Effector CD8-positive, alpha-beta T cell (primary cell): ENCODE results near the gene MED12L.

Experiments used
- DNase-seq: peaks from one replicate; lab custom pipeline; 2025; lab: John Stamatoyannopoulos, UW

The MED12L gene

DNA sequence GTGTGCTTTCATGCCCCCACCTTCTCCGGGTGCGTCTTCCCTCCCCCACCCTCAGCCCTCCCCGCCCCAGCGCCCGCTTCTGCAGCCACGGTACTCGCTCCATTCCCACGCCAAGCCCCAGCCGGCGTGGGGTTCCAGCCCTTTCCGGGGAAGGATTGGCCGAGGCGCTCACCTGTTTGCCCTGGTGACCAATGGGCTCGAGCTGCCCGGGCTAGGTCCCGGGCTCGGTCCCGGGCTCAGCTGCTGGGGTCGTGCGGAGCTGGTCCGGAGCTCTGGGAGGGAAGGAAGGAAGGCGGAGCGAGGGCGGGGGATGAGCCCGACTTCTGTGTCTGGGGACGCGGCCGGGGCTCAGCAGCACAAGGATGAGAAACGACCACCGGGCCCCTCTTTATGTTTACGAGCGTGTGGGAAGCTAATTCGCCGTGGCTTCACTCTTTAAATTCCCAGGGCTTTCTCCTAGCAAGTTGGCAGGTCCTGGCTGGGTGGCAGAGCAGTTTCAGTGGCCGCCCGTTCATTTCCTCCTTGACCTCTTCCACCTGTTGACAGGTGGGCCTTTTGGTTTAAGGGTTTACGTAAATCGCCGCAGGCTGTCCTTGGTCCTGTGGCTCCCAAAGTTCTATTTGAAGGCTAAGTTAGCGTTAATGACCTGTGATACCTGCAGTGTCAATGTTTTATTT lies 375.4 kb downstream of the MED12L start, which contains the start of gene IGSF10:
IGSF10 (minus strand) TSS at position 288 of the 677 bp plus-strand sequence. CDS start 2,352 bp downstream, outside the sequence.
- DNase-seq = no peak

DNA sequence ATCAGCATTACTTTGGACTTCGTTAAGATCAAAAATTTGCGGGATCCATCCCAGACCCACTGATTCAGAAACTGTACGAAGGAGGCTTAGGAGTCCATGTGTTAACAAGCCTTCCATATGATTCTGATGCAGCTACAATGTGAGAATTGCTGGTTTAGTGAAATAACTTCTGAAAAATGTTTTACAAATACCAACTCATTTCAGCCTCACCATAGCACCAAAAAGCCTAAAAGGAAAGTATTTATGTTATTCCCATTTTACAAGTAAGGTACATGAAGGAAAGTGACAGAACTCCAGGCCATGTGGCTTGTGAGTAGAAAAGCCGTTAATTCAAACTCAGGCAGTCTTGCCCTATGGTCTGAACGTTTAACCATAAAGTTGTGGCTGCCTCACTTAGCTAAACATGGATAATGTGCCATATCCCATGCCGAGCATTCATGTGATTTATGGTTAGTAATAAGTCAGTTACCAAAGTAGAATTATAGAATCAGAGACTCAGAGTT lies 376.9 kb downstream of the MED12L start:
- DNase-seq = no peak

DNA sequence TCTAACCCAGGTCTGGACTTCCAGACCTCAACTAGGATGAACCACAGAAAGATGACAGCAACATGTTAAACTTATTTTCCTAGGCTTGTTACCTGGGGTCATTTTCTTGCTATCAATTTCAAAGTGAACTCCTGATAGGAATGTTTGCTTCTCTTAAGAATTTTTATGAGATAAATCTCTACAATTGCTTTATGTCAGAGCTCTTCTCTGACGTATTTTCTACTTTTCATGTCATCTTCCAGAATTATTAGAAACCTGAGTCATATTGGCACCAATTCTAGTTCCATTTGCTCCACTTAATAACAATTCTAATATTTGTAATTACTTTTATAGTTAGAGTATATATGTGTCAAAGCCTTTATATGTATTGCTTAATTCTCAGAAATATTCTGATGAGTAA lies 377.5 kb downstream of the MED12L start:
- no peak for DNase-seq

DNA sequence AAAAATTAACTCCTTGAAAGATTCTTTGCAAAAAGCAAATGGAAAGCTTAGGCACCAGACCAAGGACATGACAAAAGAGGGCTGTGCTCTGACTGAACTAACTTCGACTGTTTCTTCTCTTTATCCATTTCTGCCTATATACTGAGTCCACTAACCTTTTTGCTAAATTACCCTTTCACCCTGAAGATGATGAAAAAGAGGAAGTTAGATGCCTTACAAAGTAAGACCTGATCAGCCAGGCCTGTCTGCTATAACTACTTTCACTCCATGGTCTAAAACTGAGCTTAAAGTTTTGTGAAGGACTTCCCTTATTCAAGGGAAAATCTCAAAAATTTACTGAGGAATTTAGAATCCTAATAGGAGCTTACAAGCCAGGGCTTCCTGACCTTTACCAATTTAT lies 381.6 kb downstream of the MED12L start:
- no peak for DNase-seq

DNA sequence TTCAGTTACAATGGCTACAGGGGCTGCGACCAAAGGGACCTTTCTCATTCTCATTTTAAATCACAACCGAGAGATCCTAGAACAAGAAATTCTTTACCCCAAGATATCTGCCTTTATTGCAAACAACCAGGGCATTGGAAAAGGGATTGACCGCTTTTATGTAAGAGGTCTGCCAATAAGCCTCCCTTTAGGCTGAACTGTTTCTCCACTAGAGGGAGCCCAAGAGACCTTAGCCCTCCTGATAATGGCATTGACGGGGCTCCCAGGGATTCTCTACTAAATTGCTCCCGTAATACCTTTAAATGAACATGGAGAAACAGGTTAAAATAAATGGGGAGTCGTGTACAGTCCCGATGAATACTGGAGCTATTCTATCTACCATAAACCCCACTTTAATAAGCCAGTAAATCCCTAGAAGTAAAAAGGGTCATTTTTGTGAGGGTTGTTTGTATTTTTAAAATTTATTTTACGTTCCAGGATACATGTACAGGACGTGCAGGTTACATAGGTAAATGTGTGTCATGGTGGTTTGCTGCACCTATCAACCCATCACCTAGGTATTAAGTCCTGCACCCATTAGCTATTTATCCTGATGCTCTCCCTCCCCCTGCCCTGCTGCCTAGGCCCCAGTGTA lies 382.9 kb downstream of the MED12L start:
- peak; percentile 7 for DNase-seq

DNA sequence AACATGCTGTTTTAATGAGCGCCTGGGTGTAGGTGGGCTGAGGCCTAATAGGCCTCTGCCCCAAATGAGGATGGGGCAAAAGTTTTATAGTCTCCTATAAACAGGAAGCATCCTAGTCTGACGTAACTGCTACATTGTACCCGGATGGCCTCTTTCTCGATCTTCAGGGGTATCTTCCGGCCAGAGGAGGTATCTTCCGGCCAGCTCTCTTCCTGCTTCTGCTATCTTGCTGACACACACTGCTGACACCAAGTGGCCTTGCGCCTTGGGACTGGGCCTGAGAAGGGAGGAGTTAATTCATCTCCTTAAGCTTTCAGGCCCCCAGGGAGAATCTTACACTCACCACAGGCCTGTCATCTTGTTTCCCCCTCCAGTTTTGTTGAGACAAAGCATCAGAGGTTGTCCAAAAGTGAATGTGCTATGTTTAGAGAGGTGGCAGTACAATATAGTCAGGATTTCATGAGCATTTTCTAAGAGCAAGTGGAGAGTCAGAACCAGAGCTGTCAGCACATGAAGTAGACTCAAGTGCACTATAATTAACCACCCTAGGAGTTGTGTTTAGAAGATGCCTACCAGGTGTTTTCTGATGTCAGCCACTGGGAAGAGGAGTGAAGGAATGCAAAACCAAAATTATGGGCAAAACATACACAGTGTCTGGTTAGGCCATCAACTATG lies 391.0 kb downstream of the MED12L start:
- no peak for DNase-seq

DNA sequence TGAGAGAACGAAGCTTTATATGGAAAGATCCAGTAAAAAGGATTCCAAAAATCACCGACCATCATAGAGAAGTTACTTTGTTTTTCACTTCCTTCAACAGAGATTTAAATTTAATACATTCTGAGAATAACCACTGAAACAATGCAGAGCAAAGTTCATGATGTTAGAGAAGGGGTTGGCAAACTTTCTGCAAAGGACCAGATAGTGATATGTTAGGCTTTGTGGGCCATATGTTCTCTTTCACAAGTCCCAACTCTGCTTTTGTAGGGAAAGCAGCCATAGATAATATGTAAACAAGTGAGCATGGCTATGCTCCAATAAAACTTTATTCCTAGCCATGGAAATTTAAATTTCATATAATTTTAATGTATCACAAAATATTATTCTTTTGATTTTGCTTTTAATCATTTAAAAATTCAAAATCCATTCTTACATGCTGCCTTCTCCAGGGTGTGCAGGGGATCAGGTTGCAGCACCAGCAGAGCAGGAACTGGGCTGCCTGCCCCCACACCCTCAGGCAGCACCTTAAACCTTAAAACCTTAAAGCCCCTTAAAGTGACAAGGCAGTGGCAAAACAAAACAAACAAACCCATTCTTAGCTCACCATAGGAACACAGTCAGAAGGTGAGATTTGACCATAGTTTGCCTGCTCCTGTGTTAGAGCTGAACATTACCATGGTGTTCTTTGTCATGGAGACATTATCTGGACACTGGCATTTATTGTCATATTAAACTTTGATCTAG lies 392.3 kb downstream of the MED12L start:
- no peak for DNase-seq

DNA sequence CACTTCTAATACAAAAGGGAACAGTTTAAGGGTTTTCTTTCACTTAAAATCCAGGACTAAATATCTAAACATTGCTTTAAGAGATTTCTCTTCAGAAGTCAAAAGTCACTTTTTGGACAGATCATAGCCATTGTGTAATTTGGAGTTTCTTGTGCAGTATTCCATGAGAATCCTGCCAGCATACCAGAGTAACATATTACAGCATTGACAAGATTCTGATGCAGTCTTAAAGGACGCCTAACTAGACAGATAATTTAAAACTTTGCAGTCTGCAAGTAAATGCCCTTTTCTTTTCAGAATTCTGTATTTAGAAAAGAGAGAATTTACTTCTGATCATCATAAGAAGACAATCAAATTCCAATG lies 392.9 kb downstream of the MED12L start:
- no peak for DNase-seq

DNA sequence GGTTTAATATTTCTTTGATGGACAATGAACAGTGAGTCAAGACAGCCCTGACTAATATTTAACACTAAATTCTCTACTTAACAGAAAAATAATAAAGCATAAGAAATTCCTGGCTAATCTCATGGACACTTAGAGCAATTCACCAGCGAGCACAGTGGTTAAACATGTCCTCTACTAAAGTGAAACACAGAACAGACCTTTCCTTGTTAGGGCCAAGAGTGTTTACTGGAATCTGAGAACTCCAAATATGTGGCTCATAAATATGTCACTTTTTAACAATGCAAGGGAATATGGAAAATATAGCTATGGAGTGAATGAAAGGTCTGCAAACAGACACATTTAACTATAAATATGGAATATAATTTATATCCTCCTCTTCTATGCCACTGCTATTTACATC lies 394.0 kb downstream of the MED12L start:
- no peak for DNase-seq

DNA sequence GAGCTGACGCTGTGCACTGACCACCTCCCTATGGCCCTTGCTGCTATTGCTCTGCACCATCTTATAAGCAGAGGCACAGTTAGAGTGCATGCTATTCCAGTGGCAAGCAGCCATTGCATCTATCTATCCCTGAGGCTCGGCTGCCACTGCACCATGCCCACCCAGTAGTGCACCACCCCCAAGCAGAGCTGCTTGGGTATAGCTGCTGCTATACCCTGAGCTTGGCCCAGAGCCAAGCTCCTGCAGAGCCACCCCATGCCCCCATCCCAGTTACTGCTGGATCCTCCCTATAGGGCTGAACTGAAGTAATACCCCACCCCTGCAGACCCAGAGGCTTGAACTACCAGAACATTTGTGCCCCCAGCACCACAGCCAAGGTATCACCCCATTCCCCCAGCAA lies 395.0 kb downstream of the MED12L start:
- no peak for DNase-seq

DNA sequence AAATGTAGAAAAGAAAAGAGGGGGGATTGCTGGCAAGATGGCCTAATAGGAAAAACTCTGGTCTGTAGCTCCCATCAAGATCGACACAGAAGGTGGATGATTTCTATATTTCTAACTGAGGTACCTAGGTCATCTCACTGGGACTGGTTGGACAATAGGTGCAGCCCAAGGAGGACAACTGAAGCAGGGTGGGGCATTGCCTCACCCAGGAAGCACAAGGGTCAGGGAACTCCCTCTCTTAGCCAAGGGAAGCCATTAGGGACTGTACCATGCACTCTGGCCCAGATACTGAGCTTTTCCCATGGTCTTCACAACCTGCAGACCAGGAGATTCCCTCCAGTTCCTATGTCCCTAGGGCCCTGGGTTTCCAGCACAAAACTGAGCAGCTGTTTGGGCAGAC lies 398.0 kb downstream of the MED12L start:
- DNase-seq = no peak

DNA sequence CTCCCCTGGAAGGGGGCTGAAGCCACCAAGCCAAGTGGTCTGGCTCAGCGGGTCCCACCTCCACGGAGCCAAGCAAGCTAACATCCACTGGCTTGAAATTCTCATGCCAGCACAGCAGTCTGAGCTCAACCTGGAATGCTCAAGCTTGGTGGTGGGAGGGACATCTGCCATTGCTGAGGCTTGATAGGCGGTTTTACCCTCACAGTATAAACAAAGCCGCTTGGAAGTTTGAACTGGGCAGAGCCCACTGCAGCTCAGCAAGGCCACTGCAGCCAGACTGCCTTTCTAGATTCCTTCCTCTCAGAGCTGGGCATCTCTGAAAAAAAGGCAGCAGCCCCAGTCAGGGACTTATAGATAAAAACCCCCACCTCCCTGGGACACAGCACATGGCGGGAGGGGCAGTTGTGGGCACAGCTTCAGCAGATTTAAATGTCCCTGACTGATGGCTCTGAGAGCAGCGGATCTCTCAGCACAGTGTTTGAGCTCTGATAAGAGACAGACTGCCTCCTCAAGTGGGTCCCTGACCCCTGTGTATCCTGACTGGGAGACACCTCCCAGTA lies 398.6 kb downstream of the MED12L start:
- no peak for DNase-seq
